NCI-H69 (cell line): ENCODE results near the gene ELN.

ENCODE experiments used
- DNase-seq: peaks from one replicate; lab custom pipeline; 2025; lab: John Stamatoyannopoulos, UW

ELN gene

GRCh38 chr7:74025146-74025545 is 2.8 kb upstream of the ELN start:
- DNase-seq = peak; percentile 51

- no peak for DNase-seq
Observed at GRCh38 chr7:74025730-74026129, 2.2 kb upstream of the ELN start.

GRCh38 chr7:74026406-74026902 is 1.5 kb upstream of the ELN start:
- peak; percentile 58 for DNase-seq

GRCh38 chr7:74026903-74027682 is 880 bp upstream of the ELN start:
- DNase-seq = peak; percentile 76

- DNase-seq = peak; percentile 49
Observed at GRCh38 chr7:74028321-74028838, 407 bp downstream of the ELN start.

- peak; percentile 39 for DNase-seq
Observed at GRCh38 chr7:74029089-74029785, 1.3 kb downstream of the ELN start.

- peak; percentile 55 for DNase-seq
Observed at GRCh38 chr7:74029991-74030415, 2.0 kb downstream of the ELN start.

- DNase-seq = no peak
Observed at GRCh38 chr7:74030861-74031260, 2.9 kb downstream of the ELN start.

- DNase-seq = peak; percentile 53
Observed at GRCh38 chr7:74031403-74032190, 3.6 kb downstream of the ELN start.

GRCh38 chr7:74032191-74032490 is 4.2 kb downstream of the ELN start:
- peak; percentile 66 for DNase-seq

- DNase-seq = no peak
Observed at GRCh38 chr7:74032624-74033371, 4.8 kb downstream of the ELN start.

GRCh38 chr7:74033372-74034311 is 5.7 kb downstream of the ELN start:
- peak; percentile 88 for DNase-seq

- no peak for DNase-seq
Observed at GRCh38 chr7:74037609-74038008, 9.6 kb downstream of the ELN start.

GRCh38 chr7:74038194-74038961 is 10.4 kb downstream of the ELN start:
- no peak for DNase-seq

GRCh38 chr7:74039337-74039736 is 11.4 kb downstream of the ELN start:
- peak; percentile 79 for DNase-seq

- peak; percentile 34 for DNase-seq
Observed at GRCh38 chr7:74040101-74040790, 12.3 kb downstream of the ELN start.

- no peak for DNase-seq
Observed at GRCh38 chr7:74040791-74041520, 13.0 kb downstream of the ELN start.

- DNase-seq = peak; percentile 85
Observed at GRCh38 chr7:74042746-74043522, 15.0 kb downstream of the ELN start.
